CD4-positive, alpha-beta T cell treated with Interleukin-10 for 1 hour (primary cell): ENCODE measurements around the gene PHF24.
"Not testable (repeated sequence)": the region's sequence is repeated elsewhere in the genome, so short reads cannot be mapped to it uniquely, and the experiment has no call there.

Experiments used
- DNase-seq: peaks from one replicate; pipeline ENCODE4 v3.0.0-alpha.2; 2020

The PHF24 gene

GRCh38 chr9:34957492-34958410 lies at the start of gene PHF24:
Gene PHF24 (plus strand): TSS chr9:34958285. CDS start chr9:34971299, 13,014 bp downstream.
- DNase-seq, result peak; percentile 12

GRCh38 chr9:34927061-34927460 lies 31.0 kb upstream of the PHF24 start:
- no peak for DNase-seq

- no peak for DNase-seq
Measured at GRCh38 chr9:34928921-34929320, 29.2 kb upstream of the PHF24 start.

- peak; percentile 14 for DNase-seq
Measured at GRCh38 chr9:34929506-34930102, 28.5 kb upstream of the PHF24 start.

- DNase-seq, result not testable (repeated sequence)
Measured at GRCh38 chr9:34939989-34940388, 18.1 kb upstream of the PHF24 start.

GRCh38 chr9:34948451-34948850 lies 9.6 kb upstream of the PHF24 start:
- no peak for DNase-seq

GRCh38 chr9:34954225-34954624 lies 3.9 kb upstream of the PHF24 start:
- DNase-seq, result no peak

- not testable (repeated sequence) for DNase-seq
Measured at GRCh38 chr9:34956066-34956465, 2.0 kb upstream of the PHF24 start.

- DNase-seq, result no peak
Measured at GRCh38 chr9:34956648-34957047, 1.4 kb upstream of the PHF24 start.

- DNase-seq, result no peak
Measured at GRCh38 chr9:34958411-34958982, 412 bp downstream of the PHF24 start.

- no peak for DNase-seq
Measured at GRCh38 chr9:34959461-34959860, 1.4 kb downstream of the PHF24 start.

- no peak for DNase-seq
Measured at GRCh38 chr9:34961574-34962490, 3.7 kb downstream of the PHF24 start.

GRCh38 chr9:34962546-34962945 lies 4.5 kb downstream of the PHF24 start:
- no peak for DNase-seq

GRCh38 chr9:34963552-34963951 lies 5.5 kb downstream of the PHF24 start:
- no peak for DNase-seq

- no peak for DNase-seq
Measured at GRCh38 chr9:34964458-34964857, 6.4 kb downstream of the PHF24 start.

- no peak for DNase-seq
Measured at GRCh38 chr9:34971146-34971811, 13.2 kb downstream of the PHF24 start.

- no peak for DNase-seq
Measured at GRCh38 chr9:34974664-34975063, 16.6 kb downstream of the PHF24 start.

GRCh38 chr9:34976441-34976840 lies 18.4 kb downstream of the PHF24 start:
- no peak for DNase-seq

- no peak for DNase-seq
Measured at GRCh38 chr9:34976992-34977391, 18.9 kb downstream of the PHF24 start.

- no peak for DNase-seq
Measured at GRCh38 chr9:34980181-34980761, 22.2 kb downstream of the PHF24 start.

GRCh38 chr9:34982361-34982760 lies 24.3 kb downstream of the PHF24 start:
- no peak for DNase-seq

- DNase-seq, result peak; percentile 22
Measured at GRCh38 chr9:34983209-34983608, 25.1 kb downstream of the PHF24 start.
